MCF 10A (cell line): Measurements from ENCODE around the gene PPP2R3C. TPM values are rescaled to one million over a fixed set of nuclear protein-coding genes. Genes with fewer than 3 reads are reported as not detected.

Source experiments
- BruUV-seq: library from RNA; stranded (reverse); fragments of 400-500 nt; replicated peaks from 2 replicates; lab custom pipeline; 2021; lab: Mats Ljungman, UMichigan
- CTCF ChIA-PET: fragments of 300-600 bp; sonication (Branson Sonifier 250); formaldehyde crosslinking; extraction: SDS; loops from one replicate; lab custom pipeline; 2021; ENCODE audit warnings: antibody characterized with exemption, inconsistent platforms; lab: Yijun Ruan, JAX
- POLR2A ChIA-PET: fragments of 300-600, 350-650 bp; sonication (Branson Sonifier 250); formaldehyde crosslinking; extraction: SDS; loops from one replicate; lab custom pipeline; 2020; ENCODE audit warnings: antibody characterized with exemption, inconsistent platforms; lab: Yijun Ruan, JAX
- DNase-seq: peaks from one replicate; pipeline ENCODE4 v3.0.0-alpha.2; 2018; ENCODE audit not compliant: unreplicated experiment
- H3K27ac Mint-ChIP-seq: one replicate; pipeline ENCODE4 v1.8.0; 2022; ENCODE audit warnings: mild to moderate bottlenecking, low read depth, mixed read lengths; ENCODE audit not compliant: unreplicated experiment
- H3K27me3 Mint-ChIP-seq: one replicate; pipeline ENCODE4 v1.8.0; 2022; ENCODE audit warnings: mixed read lengths; ENCODE audit not compliant: insufficient read depth, unreplicated experiment
- H3K36me3 Mint-ChIP-seq: one replicate; pipeline ENCODE4 v1.8.0; 2022; ENCODE audit warnings: mild to moderate bottlenecking, moderate library complexity, mixed read lengths; ENCODE audit not compliant: insufficient read depth, unreplicated experiment
- H3K4me1 Mint-ChIP-seq: one replicate; pipeline ENCODE4 v1.8.0; 2022; ENCODE audit warnings: mixed read lengths; ENCODE audit not compliant: insufficient read depth, unreplicated experiment
- H3K4me3 Mint-ChIP-seq: one replicate; pipeline ENCODE4 v1.8.0; 2022; ENCODE audit warnings: mild to moderate bottlenecking, moderate library complexity, mixed read lengths; ENCODE audit not compliant: unreplicated experiment
- H3K9me3 Mint-ChIP-seq: one replicate; pipeline ENCODE4 v1.8.0; 2022; ENCODE audit warnings: mixed read lengths; ENCODE audit not compliant: unreplicated experiment
- intact Hi-C: fragments of 100-400 bp; cut with micrococcal nuclease; formaldehyde crosslinking; loops from 2 replicates; pipeline ENCODE4 v1.14.1; 2022
- total RNA-seq: library from RNA; stranded (reverse); gene quantifications from 2 replicates; pipeline ENCODE4 v1.2.3, GENCODE V29; 2022
- TF ChIP-seq, protein P1 (sequence below): fragments of 200-600 bp; IDR thresholded peaks from one replicate; pipeline ENCODE4 v1.8.0; 2022; ENCODE audit warnings: antibody characterized with exemption, mild to moderate bottlenecking; ENCODE audit not compliant: unreplicated experiment

Gene PPP2R3C
- total RNA-seq, 1 experiment from 2014 or later = 21.6 TPM

DNA sequence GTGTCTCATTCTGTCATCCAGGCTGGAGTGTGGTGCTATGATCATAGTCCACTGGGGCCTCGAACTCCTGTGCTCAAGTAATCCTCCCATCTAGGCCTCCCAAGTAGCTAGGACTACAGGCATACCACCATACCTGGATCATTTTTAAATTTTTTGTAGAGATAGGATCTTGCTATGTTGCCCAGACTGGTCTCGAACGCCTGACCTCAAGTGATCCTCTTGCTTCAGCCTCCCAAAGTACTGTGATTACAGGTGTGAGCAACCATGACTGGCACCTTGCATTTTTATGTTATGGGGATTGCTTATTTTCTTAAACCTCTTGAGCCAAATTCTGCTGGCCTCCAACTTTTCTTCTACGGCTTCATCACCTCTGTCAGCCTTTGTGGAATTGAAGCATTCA lies 27.4 kb upstream of the PPP2R3C start:
- TF ChIP-seq, protein P1, sequence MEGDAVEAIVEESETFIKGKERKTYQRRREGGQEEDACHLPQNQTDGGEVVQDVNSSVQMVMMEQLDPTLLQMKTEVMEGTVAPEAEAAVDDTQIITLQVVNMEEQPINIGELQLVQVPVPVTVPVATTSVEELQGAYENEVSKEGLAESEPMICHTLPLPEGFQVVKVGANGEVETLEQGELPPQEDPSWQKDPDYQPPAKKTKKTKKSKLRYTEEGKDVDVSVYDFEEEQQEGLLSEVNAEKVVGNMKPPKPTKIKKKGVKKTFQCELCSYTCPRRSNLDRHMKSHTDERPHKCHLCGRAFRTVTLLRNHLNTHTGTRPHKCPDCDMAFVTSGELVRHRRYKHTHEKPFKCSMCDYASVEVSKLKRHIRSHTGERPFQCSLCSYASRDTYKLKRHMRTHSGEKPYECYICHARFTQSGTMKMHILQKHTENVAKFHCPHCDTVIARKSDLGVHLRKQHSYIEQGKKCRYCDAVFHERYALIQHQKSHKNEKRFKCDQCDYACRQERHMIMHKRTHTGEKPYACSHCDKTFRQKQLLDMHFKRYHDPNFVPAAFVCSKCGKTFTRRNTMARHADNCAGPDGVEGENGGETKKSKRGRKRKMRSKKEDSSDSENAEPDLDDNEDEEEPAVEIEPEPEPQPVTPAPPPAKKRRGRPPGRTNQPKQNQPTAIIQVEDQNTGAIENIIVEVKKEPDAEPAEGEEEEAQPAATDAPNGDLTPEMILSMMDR = no peak
- POLR2A ChIA-PET = interaction anchor here (0.6 to 1.4 kb wide), 2 partner anchors 10 to 255 kb away, joined by 4 read pairs; partner anchors contain the start of gene NFKBIA
- Mint-ChIP-seq H3K36me3 (peaks cover 63% of the 10 kb centered on the region), H3K27me3 (no peaks in the 10 kb centered on the region), H3K4me3 (no peak overlapping the region), H3K4me1 (peaks cover 11% of the 10 kb centered on the region), H3K9me3 (no peaks in the 10 kb centered on the region), H3K27ac (no peak overlapping the region)
- DNase-seq = no peak
- intact Hi-C loops = no loop called here
- CTCF ChIA-PET = interaction anchor here (0.6 to 1.7 kb wide), 4 partner anchors 8 to 256 kb away, joined by 3 to 6 read pairs (median 4); no protein-coding TSS in a partner anchor
- BruUV-seq = no TSS peak

DNA sequence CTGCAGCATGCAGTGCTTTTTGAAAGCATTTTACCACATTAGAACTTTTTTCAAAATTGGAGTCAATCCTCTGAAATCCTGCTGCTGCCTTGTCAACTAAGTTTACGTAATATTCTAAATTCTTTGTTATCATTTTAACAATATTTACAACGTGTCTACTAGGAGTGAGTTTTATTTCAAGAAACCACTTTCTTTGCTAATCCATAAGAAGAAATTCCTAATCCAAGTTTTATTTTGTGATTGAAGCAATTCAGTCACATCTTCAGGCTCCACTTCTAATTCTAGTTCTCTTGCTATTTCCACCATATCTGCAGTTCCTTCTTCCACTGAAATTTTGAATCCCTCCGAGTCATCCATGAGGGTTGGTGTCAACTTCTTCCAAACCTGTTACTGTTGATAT lies 25.9 kb upstream of the PPP2R3C start:
- BruUV-seq = no TSS peak
- POLR2A ChIA-PET = interaction anchor here (1.0 to 2.2 kb wide), 2 partner anchors 13 to 260 kb away, joined by 3 to 7 read pairs; no protein-coding TSS in a partner anchor
- TF ChIP-seq, protein P1 = no peak
- H3K36me3 Mint-ChIP-seq = peaks cover 64% of the 10 kb centered on the region
- no peak overlapping the region for H3K27ac Mint-ChIP-seq
- intact Hi-C loops = no loop called here
- H3K27me3 Mint-ChIP-seq = no peaks in the 10 kb centered on the region
- H3K4me1 Mint-ChIP-seq = peaks cover 11% of the 10 kb centered on the region
- CTCF ChIA-PET = no interaction called here
- no peaks in the 10 kb centered on the region for H3K9me3 Mint-ChIP-seq
- no peak for DNase-seq
- no peak overlapping the region for H3K4me3 Mint-ChIP-seq

DNA sequence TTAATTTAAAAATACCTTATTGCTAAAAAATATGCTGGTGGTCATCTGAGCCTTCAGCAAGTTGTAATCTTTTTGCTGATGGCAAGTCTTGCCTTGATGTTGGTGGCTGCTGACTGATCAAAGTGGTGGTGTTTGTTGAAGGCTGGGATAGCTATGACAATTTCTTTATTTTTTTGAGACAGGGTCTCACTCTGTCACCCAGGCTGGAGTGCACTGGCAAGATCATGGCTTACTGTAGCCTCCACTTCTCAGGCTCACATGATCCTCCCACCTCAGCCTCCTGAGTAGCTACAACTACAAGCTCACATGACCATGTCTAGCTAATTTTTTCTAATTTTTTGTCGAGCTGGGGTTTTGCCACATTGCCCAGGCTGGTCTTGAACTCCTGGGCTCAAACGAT lies 25.4 kb upstream of the PPP2R3C start:
- peaks cover 11% of the 10 kb centered on the region for H3K4me1 Mint-ChIP-seq
- H3K4me3 Mint-ChIP-seq = no peak overlapping the region
- intact Hi-C loops = no loop called here
- ChIA-PET POLR2A (interaction anchor here (0.9 to 2.2 kb wide), 2 partner anchors 9 to 13 kb away, joined by 4 to 7 read pairs; no protein-coding TSS in a partner anchor), CTCF (interaction anchor here (1.3 kb wide), 1 partner anchor 266 kb away, joined by 4 read pairs; no protein-coding TSS in a partner anchor)
- H3K36me3 Mint-ChIP-seq = peaks cover 64% of the 10 kb centered on the region
- no peaks in the 10 kb centered on the region for H3K9me3 Mint-ChIP-seq
- no peak for DNase-seq
- TF ChIP-seq, protein P1 = no peak
- no peaks in the 10 kb centered on the region for H3K27me3 Mint-ChIP-seq
- no TSS peak for BruUV-seq
- H3K27ac Mint-ChIP-seq = no peak overlapping the region

DNA sequence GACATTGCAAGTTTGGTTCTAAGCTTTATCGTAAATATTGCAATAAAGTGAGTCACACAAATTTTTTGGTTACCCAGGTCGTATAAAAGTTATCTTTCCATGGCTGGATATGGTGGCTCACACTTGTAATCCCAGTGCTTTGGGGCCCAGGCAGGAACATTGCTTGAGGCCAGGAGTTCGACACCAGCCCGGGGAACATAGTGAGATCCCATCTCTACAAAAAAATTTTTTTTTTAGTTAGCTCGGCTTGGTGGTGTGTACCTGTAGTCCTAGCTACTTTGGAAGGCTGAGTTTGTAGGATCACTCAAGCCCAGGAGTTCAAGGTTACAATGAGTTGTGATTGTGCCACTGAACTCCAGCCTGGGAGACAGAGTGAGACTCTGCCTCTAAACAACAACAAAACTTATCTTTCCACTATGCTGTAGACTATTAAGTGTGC lies 24.9 kb upstream of the PPP2R3C start:
- TF ChIP-seq, protein P1 = no peak
- DNase-seq = no peak
- peaks cover 11% of the 10 kb centered on the region for H3K4me1 Mint-ChIP-seq
- H3K27me3 Mint-ChIP-seq = no peaks in the 10 kb centered on the region
- no peak overlapping the region for H3K4me3 Mint-ChIP-seq
- BruUV-seq = no TSS peak
- POLR2A ChIA-PET = interaction anchor here (0.9 to 2.2 kb wide), 4 partner anchors 9 to 83 kb away, joined by 3 to 7 read pairs (median 4); no protein-coding TSS in a partner anchor
- CTCF ChIA-PET = interaction anchor here (1.3 kb wide), 1 partner anchor 267 kb away, joined by 4 read pairs; no protein-coding TSS in a partner anchor
- no peak overlapping the region for H3K27ac Mint-ChIP-seq
- intact Hi-C loops = no loop called here
- H3K9me3 Mint-ChIP-seq = no peaks in the 10 kb centered on the region
- peaks cover 60% of the 10 kb centered on the region for H3K36me3 Mint-ChIP-seq
